HepG2 (cell line): ENCODE results near the gene DNAJC24.

Experiments
- FOXM1 ChIP-seq: sonication (generic); formaldehyde crosslinking; IDR thresholded peaks from 2 replicates; pipeline ENCODE4 v1.5.0; 2020; ENCODE audit warnings: missing genetic modification reagents
- GABPA ChIP-seq, 2 experiments: IDR thresholded peaks; 2 replicates each; pipeline ENCODE4 v1.6.1; 2011 to 2016; ENCODE audit warnings: low read depth in 2 of 2, low read length in 1 of 2, missing biosample characterization in 1 of 2, missing genetic modification characterization in 1 of 2
- HCFC1 ChIP-seq: fragments of 150-350 bp; IDR thresholded peaks from 2 replicates; pipeline ENCODE4 v1.6.1; 2014; ENCODE audit warnings: low read depth, low read length
- NFYB ChIP-seq: sonication (generic); formaldehyde crosslinking; IDR thresholded peaks from 2 replicates; pipeline ENCODE4 v1.4.0; 2020; ENCODE audit warnings: missing genetic modification reagents
- THAP7 ChIP-seq: sonication (generic); formaldehyde crosslinking; IDR thresholded peaks from 2 replicates; pipeline ENCODE4 v1.8.1; 2023; ENCODE audit warnings: mild to moderate bottlenecking, missing genetic modification reagents
- ZBTB7A ChIP-seq: sonication (generic); formaldehyde crosslinking; IDR thresholded peaks from 2 replicates; pipeline ENCODE4 v1.8.0; 2022; ENCODE audit warnings: mild to moderate bottlenecking, missing genetic modification reagents
- ZFX ChIP-seq: sonication (generic); formaldehyde crosslinking; IDR thresholded peaks from 2 replicates; pipeline ENCODE4 v1.4.0; 2020; ENCODE audit warnings: mild to moderate bottlenecking, low read depth, missing genetic modification reagents, moderate library complexity
- TF ChIP-seq, protein P1 (sequence below): sonication (generic); formaldehyde crosslinking; IDR thresholded peaks from 2 replicates; pipeline ENCODE4 v1.5.0; 2020; ENCODE audit warnings: mild to moderate bottlenecking, missing genetic modification reagents, moderate library complexity

GRCh38 chr11:31455177-31455576 is 85.5 kb downstream of the DNAJC24 start:
- no peak for TF ChIP-seq THAP7 (CRISPR knock-in tag)
- TF ChIP-seq FOXM1 = no peak
- TF ChIP-seq HCFC1 = no peak
- no peak for TF ChIP-seq ZBTB7A
- no peak for TF ChIP-seq NFYB (CRISPR knock-in tag)
- TF ChIP-seq ZFX (CRISPR knock-in tag) = no peak
- TF ChIP-seq, protein P1, sequence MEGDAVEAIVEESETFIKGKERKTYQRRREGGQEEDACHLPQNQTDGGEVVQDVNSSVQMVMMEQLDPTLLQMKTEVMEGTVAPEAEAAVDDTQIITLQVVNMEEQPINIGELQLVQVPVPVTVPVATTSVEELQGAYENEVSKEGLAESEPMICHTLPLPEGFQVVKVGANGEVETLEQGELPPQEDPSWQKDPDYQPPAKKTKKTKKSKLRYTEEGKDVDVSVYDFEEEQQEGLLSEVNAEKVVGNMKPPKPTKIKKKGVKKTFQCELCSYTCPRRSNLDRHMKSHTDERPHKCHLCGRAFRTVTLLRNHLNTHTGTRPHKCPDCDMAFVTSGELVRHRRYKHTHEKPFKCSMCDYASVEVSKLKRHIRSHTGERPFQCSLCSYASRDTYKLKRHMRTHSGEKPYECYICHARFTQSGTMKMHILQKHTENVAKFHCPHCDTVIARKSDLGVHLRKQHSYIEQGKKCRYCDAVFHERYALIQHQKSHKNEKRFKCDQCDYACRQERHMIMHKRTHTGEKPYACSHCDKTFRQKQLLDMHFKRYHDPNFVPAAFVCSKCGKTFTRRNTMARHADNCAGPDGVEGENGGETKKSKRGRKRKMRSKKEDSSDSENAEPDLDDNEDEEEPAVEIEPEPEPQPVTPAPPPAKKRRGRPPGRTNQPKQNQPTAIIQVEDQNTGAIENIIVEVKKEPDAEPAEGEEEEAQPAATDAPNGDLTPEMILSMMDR = no peak
- TF ChIP-seq GABPA (IDR thresholded peaks at IDR 0.05; ENCODE audit: low read depth, low read length) = no peak
- no peak for TF ChIP-seq GABPA (CRISPR knock-in tag; IDR thresholded peaks at IDR 0.05; ENCODE audit: low read depth)
